WTC11 (cell line): Measurements from ENCODE around the gene CREB3L4.

Experiments
- CREB1 ChIP-seq: sonication (generic); formaldehyde crosslinking; IDR thresholded peaks from 2 replicates; pipeline ENCODE4 v1.8.0; 2023; ENCODE audit warnings: mild to moderate bottlenecking, missing genetic modification reagents
- CREM ChIP-seq: sonication (generic); formaldehyde crosslinking; IDR thresholded peaks from 2 replicates; pipeline ENCODE4 v1.8.1; 2022; ENCODE audit warnings: mild to moderate bottlenecking, missing genetic modification reagents, moderate library complexity
- CTCF ChIP-seq: fragments of 200-600 bp; IDR thresholded peaks from 2 replicates; pipeline ENCODE4 v1.8.0; 2022; ENCODE audit warnings: antibody characterized with exemption
- E2F5 ChIP-seq: sonication (generic); formaldehyde crosslinking; IDR thresholded peaks from 2 replicates; pipeline ENCODE4 v1.8.1; 2022; ENCODE audit warnings: mild to moderate bottlenecking, moderate library complexity, missing genetic modification reagents
- KAT7 ChIP-seq: sonication (generic); formaldehyde crosslinking; IDR thresholded peaks from 2 replicates; pipeline ENCODE4 v1.8.1; 2023; ENCODE audit warnings: missing genetic modification reagents, mild to moderate bottlenecking, borderline replicate concordance
- NR2C2 ChIP-seq: sonication (generic); formaldehyde crosslinking; IDR thresholded peaks from 2 replicates; pipeline ENCODE4 v1.8.0; 2022; ENCODE audit warnings: mild to moderate bottlenecking, missing genetic modification reagents
- RELA ChIP-seq: sonication (generic); formaldehyde crosslinking; IDR thresholded peaks from 2 replicates; pipeline ENCODE4 v1.8.1; 2022; ENCODE audit warnings: missing genetic modification reagents, mild to moderate bottlenecking, borderline replicate concordance
- SP1 ChIP-seq: sonication (generic); formaldehyde crosslinking; conservative IDR thresholded peaks from 2 replicates; pipeline ENCODE4 v1.8.1; 2022; ENCODE audit warnings: missing genetic modification reagents
- TEAD4 ChIP-seq: sonication (generic); formaldehyde crosslinking; IDR thresholded peaks from 2 replicates; pipeline ENCODE4 v1.8.0; 2022; ENCODE audit warnings: mild to moderate bottlenecking, missing genetic modification reagents
- USF1 ChIP-seq: sonication (generic); formaldehyde crosslinking; IDR thresholded peaks from 2 replicates; pipeline ENCODE4 v1.8.0; 2022; ENCODE audit warnings: mild to moderate bottlenecking, missing genetic modification reagents
- ZNF317 ChIP-seq: sonication (generic); formaldehyde crosslinking; IDR thresholded peaks from 2 replicates; pipeline ENCODE4 v1.8.1; 2023; ENCODE audit warnings: low read depth, mild to moderate bottlenecking, moderate library complexity, missing genetic modification reagents, borderline replicate concordance

GRCh38 chr1:153932156-153933131 lies 35.3 kb upstream of the CREB3L4 start:
- no peak for TF ChIP-seq CTCF
- no peak for TF ChIP-seq SP1 (CRISPR knock-in tag)
- TF ChIP-seq RELA (CRISPR knock-in tag): no peak
- no peak for TF ChIP-seq ZNF317 (CRISPR knock-in tag)
- TF ChIP-seq USF1 (CRISPR knock-in tag): no peak
- TF ChIP-seq NR2C2 (CRISPR knock-in tag): no peak
- no peak for TF ChIP-seq KAT7 (CRISPR knock-in tag)
- no peak for TF ChIP-seq TEAD4 (CRISPR knock-in tag)
- no peak for TF ChIP-seq E2F5 (CRISPR knock-in tag)
- TF ChIP-seq CREM (CRISPR knock-in tag): no peak
- TF ChIP-seq CREB1 (CRISPR knock-in tag): no peak
